HG03064 (cell line): Measurements from ENCODE around the gene PCARE.

ENCODE experiments used
- ATAC-seq: cut with Tn5 transposase; IDR thresholded peaks from one replicate; pipeline ENCODE4 v1.9.1; 2021; ENCODE audit warnings: low read depth; ENCODE audit not compliant: unreplicated experiment

The PCARE gene

GRCh38 chr2:29012211-29012681 is 62.1 kb downstream of the PCARE start:
- ATAC-seq = no peak
